Parathyroid adenoma (tissue), 2 donors: Measurements from ENCODE around the gene NCEH1.

Source experiments
- H2AFZ ChIP-seq: fragments of 300-600 bp; sonication (generic); one replicate; pipeline ENCODE4 v1.7.0; 2017; ENCODE audit warnings: antibody characterized with exemption, mild to moderate bottlenecking
- H3K27ac ChIP-seq: fragments of 300-600 bp; sonication (generic); one replicate; pipeline ENCODE4 v1.7.0; 2017
- H3K27me3 ChIP-seq: fragments of 300-600 bp; sonication (generic); one replicate; pipeline ENCODE4 v1.7.0; 2017; ENCODE audit warnings: low read length; ENCODE audit not compliant: control insufficient read depth, insufficient read depth
- H3K36me3 ChIP-seq: fragments of 300-600 bp; sonication (generic); one replicate; pipeline ENCODE4 v1.7.0; 2017; ENCODE audit warnings: low read length; ENCODE audit not compliant: control insufficient read depth, insufficient read depth
- H3K4me1 ChIP-seq: fragments of 300-600 bp; sonication (generic); one replicate; pipeline ENCODE4 v1.7.0; 2017; ENCODE audit warnings: control low read depth
- H3K4me2 ChIP-seq: fragments of 300-600 bp; sonication (generic); one replicate; pipeline ENCODE4 v1.7.0; 2017; ENCODE audit warnings: low read length
- H3K4me3 ChIP-seq: fragments of 300-600 bp; sonication (generic); one replicate; pipeline ENCODE4 v1.7.0; 2017; ENCODE audit warnings: low read depth, low read length
- H3K79me2 ChIP-seq: fragments of 300-600 bp; sonication (generic); one replicate; pipeline ENCODE4 v1.7.0; 2017; ENCODE audit warnings: control low read depth
- H3K9ac ChIP-seq: fragments of 300-600 bp; sonication (generic); one replicate; pipeline ENCODE4 v1.7.0; 2017; ENCODE audit warnings: mild to moderate bottlenecking
- H3K9me3 ChIP-seq: fragments of 300-600 bp; sonication (generic); one replicate; pipeline ENCODE4 v1.7.0; 2017; ENCODE audit warnings: low read length; ENCODE audit not compliant: control insufficient read depth
- CTCF ChIP-seq: fragments of 300-600 bp; sonication (generic); IDR thresholded peaks from one replicate; pipeline ENCODE4 v1.7.0; 2017; ENCODE audit warnings: antibody characterized with exemption, mild to moderate bottlenecking
- donor health status: primary hyperparathyroidism.

The NCEH1 gene

GRCh38 chr3:172653004-172653572 lies 57.8 kb downstream of the NCEH1 start:
- no peak overlapping the region for H3K9ac ChIP-seq
- H3K27me3 ChIP-seq: no peaks in the 10 kb centered on the region
- TF ChIP-seq CTCF: no peak
- H3K4me3 ChIP-seq: no peak overlapping the region
- peaks cover 8% of the 10 kb centered on the region for H3K79me2 ChIP-seq
- no peaks in the 10 kb centered on the region for H3K36me3 ChIP-seq
- no peak overlapping the region for H3K27ac ChIP-seq
- H3K4me2 ChIP-seq: no peak overlapping the region
- H2AFZ ChIP-seq: no peak overlapping the region
- no peaks in the 10 kb centered on the region for H3K9me3 ChIP-seq
- H3K4me1 ChIP-seq: peaks cover 28% of the 10 kb centered on the region

DNA sequence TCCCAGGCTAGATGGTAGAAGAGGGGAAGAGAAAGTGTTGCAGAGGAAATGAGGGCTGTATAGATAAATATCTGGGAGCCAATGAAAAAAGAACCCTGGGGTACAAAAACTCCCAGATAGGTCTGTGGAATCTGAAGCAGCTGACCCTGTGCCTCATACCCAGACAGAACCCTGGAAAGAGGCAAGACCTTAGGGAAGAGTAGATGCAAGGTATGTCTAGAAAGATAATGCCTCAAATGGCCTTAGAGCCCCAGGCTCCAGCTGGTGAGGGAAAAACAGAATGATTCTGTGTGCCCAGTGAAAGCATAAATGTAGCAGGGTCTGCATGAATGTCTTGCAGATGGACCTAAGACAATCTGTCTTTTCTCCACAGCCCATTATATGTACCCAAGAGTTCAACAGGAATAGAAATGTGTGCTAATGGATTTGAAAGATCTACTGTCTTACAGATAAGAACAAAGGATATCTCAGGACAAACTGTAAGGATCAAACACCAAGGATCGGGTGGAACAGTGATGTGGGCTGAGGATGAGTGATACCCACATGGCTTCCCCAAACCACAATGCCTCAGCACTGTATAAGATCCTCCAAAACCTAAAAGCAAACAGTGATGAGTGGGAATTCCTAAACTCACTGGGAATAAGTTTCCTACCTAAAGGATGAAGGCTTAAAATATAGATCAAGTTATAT lies 58.8 kb downstream of the NCEH1 start:
- Histone ChIP-seq H3K9me3 (no peaks in the 10 kb centered on the region), H3K36me3 (no peaks in the 10 kb centered on the region), H3K4me1 (peaks cover 28% of the 10 kb centered on the region), H3K79me2 (peaks cover 8% of the 10 kb centered on the region), H2AFZ (no peak overlapping the region), H3K9ac (no peak overlapping the region), H3K27me3 (no peaks in the 10 kb centered on the region), H3K27ac (no peak overlapping the region), H3K4me2 (no peak overlapping the region), H3K4me3 (no peak overlapping the region)
- TF ChIP-seq CTCF: no peak

- Histone ChIP-seq H3K36me3 (no peaks in the 10 kb centered on the region), H3K27ac (no peak overlapping the region), H3K4me1 (peaks cover 36% of the 10 kb centered on the region), H3K4me2 (no peak overlapping the region), H3K9ac (no peak overlapping the region), H2AFZ (no peak overlapping the region), H3K4me3 (no peak overlapping the region), H3K79me2 (peaks cover 6% of the 10 kb centered on the region), H3K9me3 (no peaks in the 10 kb centered on the region), H3K27me3 (no peaks in the 10 kb centered on the region)
- no peak for TF ChIP-seq CTCF
Measured at GRCh38 chr3:172649987-172650386, 60.9 kb downstream of the NCEH1 start.

DNA sequence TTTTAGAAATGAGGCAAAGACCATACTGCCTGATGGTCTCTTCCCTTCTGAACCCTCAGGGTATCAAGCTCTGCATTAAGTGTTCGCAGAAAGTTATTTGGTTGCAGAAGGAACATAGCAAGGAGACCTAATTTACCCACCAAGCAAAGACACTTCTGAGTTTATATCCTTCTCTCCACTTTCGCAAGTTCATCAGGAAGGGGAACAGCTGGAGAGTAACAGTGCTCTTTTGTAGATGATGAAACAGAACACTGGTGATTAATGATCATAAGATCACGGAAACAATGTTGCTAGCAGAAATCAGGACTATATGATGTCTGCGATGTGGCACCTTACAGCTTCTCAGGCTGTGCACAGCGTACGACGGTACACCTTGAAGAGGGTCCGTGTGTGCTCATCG lies 62.1 kb downstream of the NCEH1 start:
- no peak overlapping the region for H3K4me2 ChIP-seq
- peaks cover 6% of the 10 kb centered on the region for H3K79me2 ChIP-seq
- TF ChIP-seq CTCF: no peak
- H3K4me3 ChIP-seq: no peak overlapping the region
- no peak overlapping the region for H3K9ac ChIP-seq
- no peaks in the 10 kb centered on the region for H3K9me3 ChIP-seq
- H3K27ac ChIP-seq: peak overlapping the region; percentile 94
- H3K36me3 ChIP-seq: no peaks in the 10 kb centered on the region
- peaks cover 39% of the 10 kb centered on the region for H3K4me1 ChIP-seq
- H3K27me3 ChIP-seq: no peaks in the 10 kb centered on the region
- H2AFZ ChIP-seq: peak overlapping the region; percentile 36

- H3K27ac ChIP-seq: peak overlapping the region; percentile 94
- no peaks in the 10 kb centered on the region for H3K9me3 ChIP-seq
- no peaks in the 10 kb centered on the region for H3K27me3 ChIP-seq
- no peaks in the 10 kb centered on the region for H3K36me3 ChIP-seq
- H3K4me1 ChIP-seq: peaks cover 44% of the 10 kb centered on the region
- H2AFZ ChIP-seq: peak overlapping the region; percentile 76
- no peak overlapping the region for H3K9ac ChIP-seq
- peak overlapping the region; percentile 45 for H3K4me3 ChIP-seq
- no peak for TF ChIP-seq CTCF
- peaks cover 6% of the 10 kb centered on the region for H3K79me2 ChIP-seq
- peak overlapping the region; percentile 50 for H3K4me2 ChIP-seq
Measured at GRCh38 chr3:172647823-172648222, 63.0 kb downstream of the NCEH1 start.
